Measurements from ENCODE around the gene NLRX1. TPM values are rescaled to one million over a fixed set of nuclear protein-coding genes. Genes with fewer than 3 reads are reported as not detected.

Gene NLRX1, protein sequence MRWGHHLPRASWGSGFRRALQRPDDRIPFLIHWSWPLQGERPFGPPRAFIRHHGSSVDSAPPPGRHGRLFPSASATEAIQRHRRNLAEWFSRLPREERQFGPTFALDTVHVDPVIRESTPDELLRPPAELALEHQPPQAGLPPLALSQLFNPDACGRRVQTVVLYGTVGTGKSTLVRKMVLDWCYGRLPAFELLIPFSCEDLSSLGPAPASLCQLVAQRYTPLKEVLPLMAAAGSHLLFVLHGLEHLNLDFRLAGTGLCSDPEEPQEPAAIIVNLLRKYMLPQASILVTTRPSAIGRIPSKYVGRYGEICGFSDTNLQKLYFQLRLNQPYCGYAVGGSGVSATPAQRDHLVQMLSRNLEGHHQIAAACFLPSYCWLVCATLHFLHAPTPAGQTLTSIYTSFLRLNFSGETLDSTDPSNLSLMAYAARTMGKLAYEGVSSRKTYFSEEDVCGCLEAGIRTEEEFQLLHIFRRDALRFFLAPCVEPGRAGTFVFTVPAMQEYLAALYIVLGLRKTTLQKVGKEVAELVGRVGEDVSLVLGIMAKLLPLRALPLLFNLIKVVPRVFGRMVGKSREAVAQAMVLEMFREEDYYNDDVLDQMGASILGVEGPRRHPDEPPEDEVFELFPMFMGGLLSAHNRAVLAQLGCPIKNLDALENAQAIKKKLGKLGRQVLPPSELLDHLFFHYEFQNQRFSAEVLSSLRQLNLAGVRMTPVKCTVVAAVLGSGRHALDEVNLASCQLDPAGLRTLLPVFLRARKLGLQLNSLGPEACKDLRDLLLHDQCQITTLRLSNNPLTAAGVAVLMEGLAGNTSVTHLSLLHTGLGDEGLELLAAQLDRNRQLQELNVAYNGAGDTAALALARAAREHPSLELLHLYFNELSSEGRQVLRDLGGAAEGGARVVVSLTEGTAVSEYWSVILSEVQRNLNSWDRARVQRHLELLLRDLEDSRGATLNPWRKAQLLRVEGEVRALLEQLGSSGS
- total RNA-seq (24.7 and 36.8 TPM in 2 replicates), polyA plus RNA-seq (16.1 and 25.5 TPM in 2 replicates)

DNA sequence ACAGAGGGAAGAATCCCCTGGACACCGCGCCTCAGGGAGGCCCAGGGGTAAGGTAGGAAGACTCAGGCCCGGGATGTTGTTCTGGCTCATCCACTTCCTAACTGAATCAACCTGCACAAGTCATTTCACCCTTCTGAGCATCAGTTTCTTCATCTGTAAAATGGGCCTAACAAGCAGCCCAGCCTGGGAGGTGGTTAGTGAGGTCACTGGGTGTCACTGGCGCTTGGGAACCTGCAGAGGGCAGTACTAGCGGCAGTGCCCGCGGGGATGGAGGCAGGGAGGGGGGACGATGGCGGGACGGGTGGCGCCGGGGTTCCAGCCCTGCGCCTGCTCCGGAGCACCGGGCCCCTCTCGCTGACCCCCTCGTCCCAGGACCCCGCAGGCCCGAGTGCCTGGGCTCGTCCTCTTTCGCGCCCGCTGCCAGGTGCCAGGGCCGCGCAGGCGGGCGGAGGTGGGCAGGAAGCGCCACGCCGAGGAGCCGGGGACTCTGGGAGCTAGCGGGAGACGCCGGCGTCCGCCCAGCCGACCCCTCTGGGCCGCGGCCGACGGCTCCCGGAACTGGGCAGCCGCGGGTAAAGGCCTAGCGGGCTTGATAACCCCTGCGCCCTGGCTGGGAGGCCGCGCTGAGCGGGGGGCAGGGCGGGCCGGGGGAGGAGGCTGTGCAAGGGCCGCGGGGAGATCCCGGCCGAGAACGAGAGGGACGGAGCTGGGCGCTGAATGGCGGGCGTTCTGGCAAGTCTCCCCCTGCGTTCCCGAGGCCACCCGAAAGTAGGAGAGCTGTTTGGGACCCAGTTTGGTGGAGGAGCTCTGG lies at the start of gene NLRX1:
Gene NLRX1, plus strand, starts transcription at position 255 of the 811 bp plus-strand sequence. CDS start 2,679 bp downstream, outside the sequence.
- peak; percentile 79 to 88 for DNase-seq (ENCODE audit: low read depth in 1 of 2, low spot score in 1 of 2)
- no peaks in the 10 kb centered on the region for H3K36me3 ChIP-seq
- H3K27me3 ChIP-seq: no peaks in the 10 kb centered on the region
- peaks cover 5% of the 10 kb centered on the region for H3K4me1 ChIP-seq (ENCODE audit: low read depth)
- no peaks in the 10 kb centered on the region for H3K9me3 ChIP-seq (ENCODE audit: low read depth)
- H3K4me3 ChIP-seq: peak within 1 kb of the TSS; percentile 28
- peak within 1 kb of the TSS; percentile 86 for H3K27ac ChIP-seq
- TF ChIP-seq, protein P1, sequence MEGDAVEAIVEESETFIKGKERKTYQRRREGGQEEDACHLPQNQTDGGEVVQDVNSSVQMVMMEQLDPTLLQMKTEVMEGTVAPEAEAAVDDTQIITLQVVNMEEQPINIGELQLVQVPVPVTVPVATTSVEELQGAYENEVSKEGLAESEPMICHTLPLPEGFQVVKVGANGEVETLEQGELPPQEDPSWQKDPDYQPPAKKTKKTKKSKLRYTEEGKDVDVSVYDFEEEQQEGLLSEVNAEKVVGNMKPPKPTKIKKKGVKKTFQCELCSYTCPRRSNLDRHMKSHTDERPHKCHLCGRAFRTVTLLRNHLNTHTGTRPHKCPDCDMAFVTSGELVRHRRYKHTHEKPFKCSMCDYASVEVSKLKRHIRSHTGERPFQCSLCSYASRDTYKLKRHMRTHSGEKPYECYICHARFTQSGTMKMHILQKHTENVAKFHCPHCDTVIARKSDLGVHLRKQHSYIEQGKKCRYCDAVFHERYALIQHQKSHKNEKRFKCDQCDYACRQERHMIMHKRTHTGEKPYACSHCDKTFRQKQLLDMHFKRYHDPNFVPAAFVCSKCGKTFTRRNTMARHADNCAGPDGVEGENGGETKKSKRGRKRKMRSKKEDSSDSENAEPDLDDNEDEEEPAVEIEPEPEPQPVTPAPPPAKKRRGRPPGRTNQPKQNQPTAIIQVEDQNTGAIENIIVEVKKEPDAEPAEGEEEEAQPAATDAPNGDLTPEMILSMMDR (IDR thresholded peaks at IDR 0.05; ENCODE audit: low read depth, low read length): peak; percentile 91

DNA sequence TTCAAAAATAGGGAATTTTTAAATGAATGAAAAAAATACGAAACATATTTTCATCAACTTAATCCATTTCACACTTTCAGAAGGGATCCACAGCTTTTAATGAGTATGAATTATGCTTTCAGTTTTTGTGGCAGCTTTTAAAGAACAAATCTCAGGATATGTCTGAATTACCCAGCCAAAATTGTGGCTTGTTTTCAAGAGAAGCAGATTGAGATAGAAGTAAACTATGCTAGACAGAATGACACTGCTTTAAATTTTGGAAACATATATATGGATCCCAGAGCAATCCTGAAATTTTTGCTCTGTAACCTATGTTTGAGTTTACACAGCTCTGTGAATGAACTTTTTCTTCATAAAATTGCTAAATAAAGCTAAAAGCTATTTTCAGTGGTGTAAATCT lies 49.6 kb upstream of the NLRX1 start:
- Histone ChIP-seq H3K27ac (no peak overlapping the region), H3K36me3 (peaks cover 5% of the 10 kb centered on the region), H3K27me3 (no peaks in the 10 kb centered on the region), H3K4me3 (no peak overlapping the region), H3K9me3 (ENCODE audit: low read depth) (no peaks in the 10 kb centered on the region), H3K4me1 (ENCODE audit: low read depth) (peaks cover 10% of the 10 kb centered on the region)
- TF ChIP-seq, protein P1 (IDR thresholded peaks at IDR 0.05; ENCODE audit: low read depth, low read length): no peak
- DNase-seq (ENCODE audit: low read depth in 1 of 2, low spot score in 1 of 2): no peak

DNA sequence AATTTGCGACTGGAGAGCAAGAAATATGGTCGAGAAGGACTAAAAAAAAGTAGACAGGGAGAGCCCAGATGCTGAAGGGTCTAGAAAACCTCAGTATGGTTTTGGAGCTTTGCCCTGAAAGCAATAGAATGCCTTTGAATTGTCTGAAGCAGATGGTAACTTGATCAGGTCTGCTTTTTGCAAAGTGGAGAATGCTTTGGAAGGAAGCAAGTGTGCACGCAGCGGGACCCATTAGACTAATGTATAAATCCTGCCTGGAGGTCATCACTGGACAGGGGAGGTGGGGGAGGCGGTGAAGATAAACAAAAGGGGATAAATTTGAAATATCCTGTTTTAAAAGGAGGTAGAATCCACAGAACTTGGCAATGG lies 47.9 kb upstream of the NLRX1 start:
- Histone ChIP-seq H3K4me1 (ENCODE audit: low read depth) (peaks cover 10% of the 10 kb centered on the region), H3K9me3 (ENCODE audit: low read depth) (no peaks in the 10 kb centered on the region), H3K27me3 (no peaks in the 10 kb centered on the region), H3K27ac (peak overlapping the region; percentile 29), H3K36me3 (peaks cover 2% of the 10 kb centered on the region), H3K4me3 (peak overlapping the region; percentile 23)
- TF ChIP-seq, protein P1 (IDR thresholded peaks at IDR 0.05; ENCODE audit: low read depth, low read length): no peak
- peak; percentile 13 to 54 for DNase-seq (ENCODE audit: low read depth in 1 of 2, low spot score in 1 of 2)

DNA sequence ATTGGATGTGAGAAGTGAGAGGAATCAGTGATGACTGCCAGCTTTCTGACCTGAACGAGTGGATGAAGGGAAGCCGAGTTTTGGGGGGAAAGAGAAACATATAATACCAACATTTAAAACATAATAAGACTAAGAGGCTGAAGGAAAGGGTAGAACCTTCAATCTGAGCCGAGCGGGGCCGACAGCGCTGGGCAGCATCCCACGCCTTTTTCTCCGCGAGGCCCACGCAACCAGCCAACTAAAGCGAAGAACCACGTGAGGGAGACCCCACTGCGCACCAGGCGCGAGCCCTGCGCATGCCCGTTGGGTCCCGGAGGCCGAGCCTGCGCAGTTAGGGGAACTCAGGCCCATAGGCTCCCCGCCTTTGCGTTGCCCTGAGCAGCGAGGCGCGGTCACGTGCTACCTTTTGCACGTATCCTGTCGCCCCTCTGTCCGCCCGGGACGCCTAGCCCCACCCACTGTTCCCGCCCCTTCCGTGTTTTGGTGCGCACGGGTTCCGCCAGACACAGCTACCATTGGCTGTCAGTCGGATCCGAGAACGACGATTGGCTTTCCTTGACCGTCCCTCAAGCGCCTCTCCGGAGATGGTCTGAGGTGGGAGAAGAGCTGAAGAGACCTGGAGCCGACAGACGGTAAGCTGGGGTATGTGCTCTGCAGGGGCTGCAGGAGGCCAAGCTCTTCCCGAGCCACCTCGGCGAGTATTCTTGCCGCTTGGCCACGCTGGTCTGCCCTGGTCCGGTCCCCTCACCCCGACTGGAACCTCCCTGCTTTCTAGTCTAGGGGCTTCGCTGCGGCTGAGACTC lies 47.3 kb upstream of the NLRX1 start, which contains the start of gene HINFP:
Gene HINFP, plus strand, starts transcription at position 573 of the 803 bp plus-strand sequence. CDS start 5,365 bp downstream, outside the sequence.
- Histone ChIP-seq H3K4me3 (peak within 1 kb of the TSS; percentile 69), H3K9me3 (ENCODE audit: low read depth) (no peaks in the 10 kb centered on the region), H3K4me1 (ENCODE audit: low read depth) (peaks cover 10% of the 10 kb centered on the region), H3K27ac (peak within 1 kb of the TSS; percentile 76), H3K36me3 (peaks cover 2% of the 10 kb centered on the region), H3K27me3 (no peaks in the 10 kb centered on the region)
- TF ChIP-seq, protein P1 (IDR thresholded peaks at IDR 0.05; ENCODE audit: low read depth, low read length): no peak
- peak; percentile 99 for DNase-seq (ENCODE audit: low read depth in 1 of 2, low spot score in 1 of 2)
